ENCODE data around the gene SLCO4A1.

Gene SLCO4A1

GRCh38 chr20:62686869-62687830 lies 44.8 kb downstream of the SLCO4A1 start:
- DNase-seq (ENCODE audit: low spot score) = no peak

- no peak for DNase-seq (ENCODE audit: low spot score)
Observed at GRCh38 chr20:62688083-62688482, 45.8 kb downstream of the SLCO4A1 start.

- DNase-seq (ENCODE audit: low spot score) = no peak
Observed at GRCh38 chr20:62688855-62689460, 46.7 kb downstream of the SLCO4A1 start.

GRCh38 chr20:62689861-62690260 lies 47.6 kb downstream of the SLCO4A1 start:
- DNase-seq (ENCODE audit: low spot score) = no peak

GRCh38 chr20:62690261-62690820 lies 48.0 kb downstream of the SLCO4A1 start:
- DNase-seq (ENCODE audit: low spot score) = no peak

- no peak for DNase-seq (ENCODE audit: low spot score)
Observed at GRCh38 chr20:62691487-62691886, 49.2 kb downstream of the SLCO4A1 start.

GRCh38 chr20:62692176-62692575 lies 49.9 kb downstream of the SLCO4A1 start:
- DNase-seq (ENCODE audit: low spot score) = no peak

- DNase-seq (ENCODE audit: low spot score) = no peak
Observed at GRCh38 chr20:62692801-62693523, 50.7 kb downstream of the SLCO4A1 start.

- DNase-seq (ENCODE audit: low spot score) = no peak
Observed at GRCh38 chr20:62693524-62693922, 51.2 kb downstream of the SLCO4A1 start.

GRCh38 chr20:62694106-62694505 lies 51.8 kb downstream of the SLCO4A1 start:
- DNase-seq (ENCODE audit: low spot score) = no peak

- DNase-seq (ENCODE audit: low spot score) = no peak
Observed at GRCh38 chr20:62694868-62695267, 52.6 kb downstream of the SLCO4A1 start.

GRCh38 chr20:62695448-62696414 lies 53.4 kb downstream of the SLCO4A1 start:
- DNase-seq (ENCODE audit: low spot score) = no peak

- DNase-seq (ENCODE audit: low spot score) = no peak
Observed at GRCh38 chr20:62696434-62696957, 54.2 kb downstream of the SLCO4A1 start.

GRCh38 chr20:62696989-62697388 lies 54.7 kb downstream of the SLCO4A1 start:
- DNase-seq (ENCODE audit: low spot score) = no peak

GRCh38 chr20:62697468-62697912 lies 55.2 kb downstream of the SLCO4A1 start:
- DNase-seq (ENCODE audit: low spot score) = no peak

- DNase-seq (ENCODE audit: low spot score) = no peak
Observed at GRCh38 chr20:62698231-62698630, 55.9 kb downstream of the SLCO4A1 start.

- DNase-seq (ENCODE audit: low spot score) = no peak
Observed at GRCh38 chr20:62699296-62699695, 57.0 kb downstream of the SLCO4A1 start.

- no peak for DNase-seq (ENCODE audit: low spot score)
Observed at GRCh38 chr20:62699741-62700140, 57.4 kb downstream of the SLCO4A1 start.

- DNase-seq (ENCODE audit: low spot score) = no peak
Observed at GRCh38 chr20:62700261-62700930, 58.1 kb downstream of the SLCO4A1 start.
